HEK293 (cell line): ENCODE data around the gene KCNJ15.

Experiments
- BCL11A ChIP-seq: fragments of 450-650 bp; formaldehyde crosslinking; IDR thresholded peaks from 2 replicates; pipeline ENCODE4 v1.5.1; 2016; ENCODE audit warnings: low read depth, missing biosample characterization, missing genetic modification characterization
- GLIS2 ChIP-seq: fragments of 450-650 bp; formaldehyde crosslinking; IDR thresholded peaks from 2 replicates; pipeline ENCODE4 v1.5.1; 2016; ENCODE audit warnings: missing biosample characterization, missing genetic modification characterization
- KLF10 ChIP-seq: fragments of 450-650 bp; IDR thresholded peaks from 2 replicates; pipeline ENCODE4 v1.5.1; 2018; ENCODE audit warnings: missing biosample characterization, mild to moderate bottlenecking, missing genetic modification characterization
- MEIS1 ChIP-seq: sonication (generic); formaldehyde crosslinking; IDR thresholded peaks from 2 replicates; pipeline ENCODE4 v1.8.1; 2022; ENCODE audit warnings: missing genetic modification reagents, mild to moderate bottlenecking, borderline replicate concordance
- OSR2 ChIP-seq: fragments of 450-650 bp; formaldehyde crosslinking; IDR thresholded peaks from 2 replicates; pipeline ENCODE4 v1.5.1; 2016; ENCODE audit warnings: missing biosample characterization, missing genetic modification characterization
- PRDM1 ChIP-seq: fragments of 450-650 bp; formaldehyde crosslinking; IDR thresholded peaks from 2 replicates; pipeline ENCODE4; 2016; ENCODE audit warnings: missing biosample characterization, missing genetic modification characterization
- RBAK ChIP-seq: fragments of 450-650 bp; formaldehyde crosslinking; IDR thresholded peaks from 2 replicates; pipeline ENCODE4 v1.5.1; 2016; ENCODE audit warnings: missing biosample characterization, missing genetic modification characterization
- ZIC2 ChIP-seq: fragments of 450-650 bp; formaldehyde crosslinking; IDR thresholded peaks from 2 replicates; pipeline ENCODE4 v1.5.1; 2016; ENCODE audit warnings: missing biosample characterization, missing genetic modification characterization
- ZNF155 ChIP-seq: fragments of 450-650 bp; formaldehyde crosslinking; IDR thresholded peaks from 2 replicates; pipeline ENCODE4 v1.5.1; 2016; ENCODE audit warnings: missing biosample characterization, missing genetic modification characterization
- ZNF214 ChIP-seq: fragments of 450-650 bp; formaldehyde crosslinking; IDR thresholded peaks from 2 replicates; pipeline ENCODE4 v1.5.1; 2017; ENCODE audit warnings: missing biosample characterization, mild to moderate bottlenecking, missing genetic modification characterization, borderline replicate concordance
- ZNF510 ChIP-seq: fragments of 450-650 bp; formaldehyde crosslinking; IDR thresholded peaks from 2 replicates; pipeline ENCODE4 v1.5.1; 2018; ENCODE audit warnings: mild to moderate bottlenecking, missing genetic modification characterization, missing biosample characterization; ENCODE audit not compliant: insufficient replicate concordance
- ZNF514 ChIP-seq: fragments of 450-650 bp; formaldehyde crosslinking; IDR thresholded peaks from 2 replicates; pipeline ENCODE4 v1.5.1; 2016; ENCODE audit warnings: missing biosample characterization, missing genetic modification characterization
- ZNF530 ChIP-seq: fragments of 450-650 bp; formaldehyde crosslinking; IDR thresholded peaks from 2 replicates; pipeline ENCODE4 v1.5.1; 2016; ENCODE audit warnings: low read depth, missing biosample characterization, missing genetic modification characterization
- ZNF544 ChIP-seq: fragments of 450-650 bp; formaldehyde crosslinking; IDR thresholded peaks from 2 replicates; pipeline ENCODE4 v1.5.0; 2017; ENCODE audit warnings: missing biosample characterization, missing genetic modification characterization
- ZNF549 ChIP-seq: fragments of 450-650 bp; IDR thresholded peaks from 2 replicates; pipeline ENCODE4 v1.5.1; 2018; ENCODE audit warnings: missing biosample characterization, missing genetic modification characterization, mild to moderate bottlenecking, inconsistent platforms, moderate library complexity
- ZNF560 ChIP-seq: fragments of 450-650 bp; formaldehyde crosslinking; IDR thresholded peaks from 2 replicates; pipeline ENCODE4 v1.5.1; 2017; ENCODE audit warnings: missing biosample characterization, missing genetic modification characterization, borderline replicate concordance
- ZNF585B ChIP-seq: fragments of 450-650 bp; formaldehyde crosslinking; IDR thresholded peaks from 2 replicates; pipeline ENCODE4 v1.5.1; 2016; ENCODE audit warnings: missing biosample characterization, missing genetic modification characterization
- ZNF596 ChIP-seq: fragments of 450-650 bp; IDR thresholded peaks from 2 replicates; pipeline ENCODE4 v1.5.0; 2018; ENCODE audit warnings: missing biosample characterization, mild to moderate bottlenecking, missing genetic modification characterization, moderate library complexity
- ZNF626 ChIP-seq: fragments of 450-650 bp; sonication (Bioruptor Pico); formaldehyde crosslinking; IDR thresholded peaks from 2 replicates; pipeline ENCODE4 v1.5.1; 2018; ENCODE audit warnings: missing biosample characterization, missing genetic modification characterization, inconsistent platforms
- ZNF664 ChIP-seq: fragments of 450-650 bp; formaldehyde crosslinking; IDR thresholded peaks from 2 replicates; pipeline ENCODE4 v1.5.1; 2016; ENCODE audit warnings: missing biosample characterization, missing genetic modification characterization
- ZNF670 ChIP-seq: fragments of 450-650 bp; formaldehyde crosslinking; IDR thresholded peaks from 2 replicates; pipeline ENCODE4 v1.5.1; 2016; ENCODE audit warnings: missing biosample characterization, missing genetic modification characterization, low read depth
- ZNF707 ChIP-seq: fragments of 450-650 bp; formaldehyde crosslinking; IDR thresholded peaks from 2 replicates; pipeline ENCODE4 v1.5.1; 2016; ENCODE audit warnings: missing biosample characterization, missing genetic modification characterization
- ZNF76 ChIP-seq: fragments of 450-650 bp; formaldehyde crosslinking; IDR thresholded peaks from 2 replicates; pipeline ENCODE4; 2016; ENCODE audit warnings: low read depth, missing biosample characterization, missing genetic modification characterization, borderline replicate concordance
- TF ChIP-seq, protein P1 (sequence below): fragments of 450-650 bp; formaldehyde crosslinking; IDR thresholded peaks from 2 replicates; pipeline ENCODE4 v1.5.1; 2017; ENCODE audit warnings: missing biosample characterization, mild to moderate bottlenecking, missing genetic modification characterization, moderate library complexity
- TF ChIP-seq, protein P2 (sequence below): fragments of 450-650 bp; formaldehyde crosslinking; IDR thresholded peaks from 2 replicates; pipeline ENCODE4 v1.5.1; 2017; ENCODE audit warnings: missing biosample characterization, missing genetic modification characterization
- TF ChIP-seq, protein P3 (sequence below): fragments of 450-650 bp; formaldehyde crosslinking; IDR thresholded peaks from 2 replicates; pipeline ENCODE4 v1.5.1; 2016; ENCODE audit warnings: missing biosample characterization, missing genetic modification characterization
- TF ChIP-seq, protein P4 (sequence below): fragments of 450-650 bp; formaldehyde crosslinking; IDR thresholded peaks from 2 replicates; pipeline ENCODE4 v1.5.1; 2017; ENCODE audit warnings: missing biosample characterization, missing genetic modification characterization
- TF ChIP-seq, protein P5 (sequence below): fragments of 450-650 bp; formaldehyde crosslinking; IDR thresholded peaks from 2 replicates; pipeline ENCODE4 v1.5.1; 2016; ENCODE audit warnings: missing biosample characterization, missing genetic modification characterization, borderline replicate concordance

Gene KCNJ15

DNA sequence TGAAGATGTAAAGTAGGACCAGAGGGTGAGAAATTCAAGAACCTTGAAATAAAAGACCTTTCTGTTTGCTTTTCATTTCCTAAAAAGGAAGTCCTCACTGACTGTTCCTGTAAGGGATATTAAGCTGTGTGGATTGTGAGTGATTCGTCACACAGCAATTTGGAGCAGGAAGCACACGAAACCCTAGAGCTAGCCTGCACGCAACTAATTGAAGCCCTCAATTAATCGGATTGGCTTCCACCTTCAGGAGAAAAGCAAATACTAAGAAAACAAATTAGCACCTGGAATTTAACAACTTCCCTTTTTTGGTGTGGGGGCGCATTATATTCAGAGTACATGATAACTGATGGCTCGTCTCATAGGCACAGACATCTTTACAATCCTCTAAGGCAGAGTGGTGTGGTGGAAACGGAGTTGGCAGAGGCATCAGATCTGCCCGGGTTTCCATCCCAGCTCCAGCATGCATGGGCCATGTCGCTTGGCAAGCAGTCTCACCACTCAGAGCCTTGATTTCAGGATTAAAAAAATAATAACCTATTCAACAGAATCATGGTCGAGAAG lies 95.2 kb downstream of the KCNJ15 start (continued):
- TF ChIP-seq, protein P1, sequence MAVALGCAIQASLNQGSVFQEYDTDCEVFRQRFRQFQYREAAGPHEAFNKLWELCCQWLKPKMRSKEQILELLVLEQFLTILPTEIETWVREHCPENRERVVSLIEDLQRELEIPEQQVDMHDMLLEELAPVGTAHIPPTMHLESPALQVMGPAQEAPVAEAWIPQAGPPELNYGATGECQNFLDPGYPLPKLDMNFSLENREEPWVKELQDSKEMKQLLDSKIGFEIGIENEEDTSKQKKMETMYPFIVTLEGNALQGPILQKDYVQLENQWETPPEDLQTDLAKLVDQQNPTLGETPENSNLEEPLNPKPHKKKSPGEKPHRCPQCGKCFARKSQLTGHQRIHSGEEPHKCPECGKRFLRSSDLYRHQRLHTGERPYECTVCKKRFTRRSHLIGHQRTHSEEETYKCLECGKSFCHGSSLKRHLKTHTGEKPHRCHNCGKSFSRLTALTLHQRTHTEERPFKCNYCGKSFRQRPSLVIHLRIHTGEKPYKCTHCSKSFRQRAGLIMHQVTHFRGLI (tag by site-specific recombination): no peak
- no peak for TF ChIP-seq ZIC2 (tag by site-specific recombination)
- TF ChIP-seq ZNF155 (tag by site-specific recombination): no peak
- TF ChIP-seq ZNF560 (tag by site-specific recombination): no peak
- TF ChIP-seq ZNF585B (tag by site-specific recombination): no peak
- no peak for TF ChIP-seq ZNF530
- no peak for TF ChIP-seq MEIS1 (CRISPR knock-in tag)
- TF ChIP-seq, protein P2, sequence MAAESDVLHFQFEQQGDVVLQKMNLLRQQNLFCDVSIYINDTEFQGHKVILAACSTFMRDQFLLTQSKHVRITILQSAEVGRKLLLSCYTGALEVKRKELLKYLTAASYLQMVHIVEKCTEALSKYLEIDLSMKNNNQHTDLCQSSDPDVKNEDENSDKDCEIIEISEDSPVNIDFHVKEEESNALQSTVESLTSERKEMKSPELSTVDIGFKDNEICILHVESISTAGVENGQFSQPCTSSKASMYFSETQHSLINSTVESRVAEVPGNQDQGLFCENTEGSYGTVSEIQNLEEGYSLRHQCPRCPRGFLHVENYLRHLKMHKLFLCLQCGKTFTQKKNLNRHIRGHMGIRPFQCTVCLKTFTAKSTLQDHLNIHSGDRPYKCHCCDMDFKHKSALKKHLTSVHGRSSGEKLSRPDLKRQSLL: no peak
- no peak for TF ChIP-seq ZNF664 (tag by site-specific recombination)
- no peak for TF ChIP-seq ZNF707
- peak; percentile 80 for TF ChIP-seq BCL11A (tag by site-specific recombination)
- no peak for TF ChIP-seq PRDM1 (tag by site-specific recombination)
- TF ChIP-seq, protein P3, sequence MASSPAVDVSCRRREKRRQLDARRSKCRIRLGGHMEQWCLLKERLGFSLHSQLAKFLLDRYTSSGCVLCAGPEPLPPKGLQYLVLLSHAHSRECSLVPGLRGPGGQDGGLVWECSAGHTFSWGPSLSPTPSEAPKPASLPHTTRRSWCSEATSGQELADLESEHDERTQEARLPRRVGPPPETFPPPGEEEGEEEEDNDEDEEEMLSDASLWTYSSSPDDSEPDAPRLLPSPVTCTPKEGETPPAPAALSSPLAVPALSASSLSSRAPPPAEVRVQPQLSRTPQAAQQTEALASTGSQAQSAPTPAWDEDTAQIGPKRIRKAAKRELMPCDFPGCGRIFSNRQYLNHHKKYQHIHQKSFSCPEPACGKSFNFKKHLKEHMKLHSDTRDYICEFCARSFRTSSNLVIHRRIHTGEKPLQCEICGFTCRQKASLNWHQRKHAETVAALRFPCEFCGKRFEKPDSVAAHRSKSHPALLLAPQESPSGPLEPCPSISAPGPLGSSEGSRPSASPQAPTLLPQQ (tag by site-specific recombination): no peak
- no peak for TF ChIP-seq GLIS2 (tag by site-specific recombination)
- TF ChIP-seq ZNF626 (tag by site-specific recombination): no peak
- TF ChIP-seq RBAK (tag by site-specific recombination): no peak
- TF ChIP-seq KLF10 (tag by site-specific recombination): no peak
- TF ChIP-seq ZNF670 (tag by site-specific recombination): no peak
- TF ChIP-seq ZNF514 (tag by site-specific recombination): no peak
- TF ChIP-seq ZNF544 (tag by site-specific recombination): no peak
- TF ChIP-seq, protein P4, sequence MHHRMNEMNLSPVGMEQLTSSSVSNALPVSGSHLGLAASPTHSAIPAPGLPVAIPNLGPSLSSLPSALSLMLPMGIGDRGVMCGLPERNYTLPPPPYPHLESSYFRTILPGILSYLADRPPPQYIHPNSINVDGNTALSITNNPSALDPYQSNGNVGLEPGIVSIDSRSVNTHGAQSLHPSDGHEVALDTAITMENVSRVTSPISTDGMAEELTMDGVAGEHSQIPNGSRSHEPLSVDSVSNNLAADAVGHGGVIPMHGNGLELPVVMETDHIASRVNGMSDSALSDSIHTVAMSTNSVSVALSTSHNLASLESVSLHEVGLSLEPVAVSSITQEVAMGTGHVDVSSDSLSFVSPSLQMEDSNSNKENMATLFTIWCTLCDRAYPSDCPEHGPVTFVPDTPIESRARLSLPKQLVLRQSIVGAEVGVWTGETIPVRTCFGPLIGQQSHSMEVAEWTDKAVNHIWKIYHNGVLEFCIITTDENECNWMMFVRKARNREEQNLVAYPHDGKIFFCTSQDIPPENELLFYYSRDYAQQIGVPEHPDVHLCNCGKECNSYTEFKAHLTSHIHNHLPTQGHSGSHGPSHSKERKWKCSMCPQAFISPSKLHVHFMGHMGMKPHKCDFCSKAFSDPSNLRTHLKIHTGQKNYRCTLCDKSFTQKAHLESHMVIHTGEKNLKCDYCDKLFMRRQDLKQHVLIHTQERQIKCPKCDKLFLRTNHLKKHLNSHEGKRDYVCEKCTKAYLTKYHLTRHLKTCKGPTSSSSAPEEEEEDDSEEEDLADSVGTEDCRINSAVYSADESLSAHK (tag by site-specific recombination): no peak
- no peak for TF ChIP-seq ZNF596 (tag by site-specific recombination)
- peak; percentile 84 for TF ChIP-seq OSR2
- TF ChIP-seq ZNF214 (tag by site-specific recombination): no peak
- TF ChIP-seq, protein P5, sequence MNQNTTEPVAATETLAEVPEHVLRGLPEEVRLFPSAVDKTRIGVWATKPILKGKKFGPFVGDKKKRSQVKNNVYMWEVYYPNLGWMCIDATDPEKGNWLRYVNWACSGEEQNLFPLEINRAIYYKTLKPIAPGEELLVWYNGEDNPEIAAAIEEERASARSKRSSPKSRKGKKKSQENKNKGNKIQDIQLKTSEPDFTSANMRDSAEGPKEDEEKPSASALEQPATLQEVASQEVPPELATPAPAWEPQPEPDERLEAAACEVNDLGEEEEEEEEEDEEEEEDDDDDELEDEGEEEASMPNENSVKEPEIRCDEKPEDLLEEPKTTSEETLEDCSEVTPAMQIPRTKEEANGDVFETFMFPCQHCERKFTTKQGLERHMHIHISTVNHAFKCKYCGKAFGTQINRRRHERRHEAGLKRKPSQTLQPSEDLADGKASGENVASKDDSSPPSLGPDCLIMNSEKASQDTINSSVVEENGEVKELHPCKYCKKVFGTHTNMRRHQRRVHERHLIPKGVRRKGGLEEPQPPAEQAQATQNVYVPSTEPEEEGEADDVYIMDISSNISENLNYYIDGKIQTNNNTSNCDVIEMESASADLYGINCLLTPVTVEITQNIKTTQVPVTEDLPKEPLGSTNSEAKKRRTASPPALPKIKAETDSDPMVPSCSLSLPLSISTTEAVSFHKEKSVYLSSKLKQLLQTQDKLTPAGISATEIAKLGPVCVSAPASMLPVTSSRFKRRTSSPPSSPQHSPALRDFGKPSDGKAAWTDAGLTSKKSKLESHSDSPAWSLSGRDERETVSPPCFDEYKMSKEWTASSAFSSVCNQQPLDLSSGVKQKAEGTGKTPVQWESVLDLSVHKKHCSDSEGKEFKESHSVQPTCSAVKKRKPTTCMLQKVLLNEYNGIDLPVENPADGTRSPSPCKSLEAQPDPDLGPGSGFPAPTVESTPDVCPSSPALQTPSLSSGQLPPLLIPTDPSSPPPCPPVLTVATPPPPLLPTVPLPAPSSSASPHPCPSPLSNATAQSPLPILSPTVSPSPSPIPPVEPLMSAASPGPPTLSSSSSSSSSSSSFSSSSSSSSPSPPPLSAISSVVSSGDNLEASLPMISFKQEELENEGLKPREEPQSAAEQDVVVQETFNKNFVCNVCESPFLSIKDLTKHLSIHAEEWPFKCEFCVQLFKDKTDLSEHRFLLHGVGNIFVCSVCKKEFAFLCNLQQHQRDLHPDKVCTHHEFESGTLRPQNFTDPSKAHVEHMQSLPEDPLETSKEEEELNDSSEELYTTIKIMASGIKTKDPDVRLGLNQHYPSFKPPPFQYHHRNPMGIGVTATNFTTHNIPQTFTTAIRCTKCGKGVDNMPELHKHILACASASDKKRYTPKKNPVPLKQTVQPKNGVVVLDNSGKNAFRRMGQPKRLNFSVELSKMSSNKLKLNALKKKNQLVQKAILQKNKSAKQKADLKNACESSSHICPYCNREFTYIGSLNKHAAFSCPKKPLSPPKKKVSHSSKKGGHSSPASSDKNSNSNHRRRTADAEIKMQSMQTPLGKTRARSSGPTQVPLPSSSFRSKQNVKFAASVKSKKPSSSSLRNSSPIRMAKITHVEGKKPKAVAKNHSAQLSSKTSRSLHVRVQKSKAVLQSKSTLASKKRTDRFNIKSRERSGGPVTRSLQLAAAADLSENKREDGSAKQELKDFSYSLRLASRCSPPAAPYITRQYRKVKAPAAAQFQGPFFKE (tag by site-specific recombination): no peak
- no peak for TF ChIP-seq ZNF76 (tag by site-specific recombination)
- TF ChIP-seq ZNF510 (tag by site-specific recombination): no peak
- no peak for TF ChIP-seq ZNF549
